H9 (cell line): ENCODE data around the gene ZNF26. TPM values are rescaled to one million over a fixed set of nuclear protein-coding genes. Genes with fewer than 3 reads are reported as not detected.

Source experiments
- DNase-seq: peaks from one replicate; pipeline ENCODE4 v3.0.0-alpha.2; 2017
- H2AFZ ChIP-seq: one replicate; pipeline ENCODE4 v1.6.1; 2013; ENCODE audit warnings: mild to moderate bottlenecking, low read length, control low read depth, moderate library complexity
- H2AK5ac ChIP-seq: 2 replicates; pipeline ENCODE4 v1.6.1; 2013; ENCODE audit warnings: low read length, control low read depth, mixed read lengths; ENCODE audit not compliant: insufficient read length
- H2BK120ac ChIP-seq: one replicate; pipeline ENCODE4 v1.6.1; 2013; ENCODE audit warnings: low read depth, mild to moderate bottlenecking, low read length, control low read depth, inconsistent platforms; ENCODE audit not compliant: poor library complexity, severe bottlenecking
- H2BK12ac ChIP-seq: 2 replicates; pipeline ENCODE4 v1.6.1; 2013; ENCODE audit warnings: low read length, control low read depth, mixed read lengths, low read depth; ENCODE audit not compliant: insufficient read length
- H2BK15ac ChIP-seq: 2 replicates; pipeline ENCODE4 v1.6.1; 2013; ENCODE audit warnings: low read depth, low read length, control low read depth
- H2BK20ac ChIP-seq: one replicate; pipeline ENCODE4 v1.6.1; 2013; ENCODE audit warnings: low read depth, mild to moderate bottlenecking, low read length, control low read depth, inconsistent platforms; ENCODE audit not compliant: poor library complexity, severe bottlenecking
- H2BK5ac ChIP-seq: 2 replicates; pipeline ENCODE4 v1.6.1; 2013; ENCODE audit warnings: low read length, control low read depth, mixed read lengths; ENCODE audit not compliant: insufficient read length
- H3K14ac ChIP-seq: 2 replicates; pipeline ENCODE4 v1.6.1; 2013; ENCODE audit warnings: low read length, control low read depth; ENCODE audit not compliant: insufficient read depth
- H3K18ac ChIP-seq: 2 replicates; pipeline ENCODE4 v1.6.1; 2013; ENCODE audit warnings: low read depth, mild to moderate bottlenecking, mixed read lengths, low read length, control low read depth; ENCODE audit not compliant: insufficient read length
- H3K23ac ChIP-seq: 2 replicates; pipeline ENCODE4 v1.6.1; 2013; ENCODE audit warnings: low read length, control low read depth, mixed read lengths, low read depth; ENCODE audit not compliant: insufficient read length
- H3K23me2 ChIP-seq: 2 replicates; pipeline ENCODE4 v1.6.1; 2013; ENCODE audit warnings: low read depth, mild to moderate bottlenecking, mixed read lengths, low read length, control low read depth; ENCODE audit not compliant: insufficient read length, poor library complexity, severe bottlenecking
- H3K27ac ChIP-seq: 2 replicates; pipeline ENCODE4 v1.5.1; 2013; ENCODE audit warnings: low read length, control low read depth, mixed read lengths, low read depth; ENCODE audit not compliant: insufficient read length
- H3K27me3 ChIP-seq: 2 replicates; pipeline ENCODE4 v1.6.1; 2013; ENCODE audit warnings: low read length, control low read depth, inconsistent platforms; ENCODE audit not compliant: insufficient read depth
- H3K4ac ChIP-seq: 2 replicates; pipeline ENCODE4 v1.6.1; 2013; ENCODE audit warnings: low read depth, mild to moderate bottlenecking, control low read depth, inconsistent platforms, low read length, moderate library complexity
- H3K4me1 ChIP-seq: 2 replicates; pipeline ENCODE4 v1.6.1; 2013; ENCODE audit warnings: low read length, control low read depth, inconsistent platforms; ENCODE audit not compliant: insufficient read depth
- H3K4me2 ChIP-seq: 2 replicates; pipeline ENCODE4 v1.6.1; 2013; ENCODE audit warnings: low read length, control low read depth, mixed read lengths; ENCODE audit not compliant: insufficient read length, insufficient read depth
- H3K56ac ChIP-seq: 2 replicates; pipeline ENCODE4 v1.6.1; 2013; ENCODE audit warnings: low read depth, mild to moderate bottlenecking, mixed read lengths, low read length, control low read depth; ENCODE audit not compliant: insufficient read length
- H3K79me1 ChIP-seq: 2 replicates; pipeline ENCODE4 v1.6.1; 2013; ENCODE audit warnings: low read depth, mild to moderate bottlenecking, moderate library complexity, low read length, control low read depth, inconsistent platforms; ENCODE audit not compliant: insufficient read depth, poor library complexity, severe bottlenecking
- H3K79me2 ChIP-seq: 2 replicates; pipeline ENCODE4 v1.6.1; 2013; ENCODE audit warnings: low read length, control low read depth, inconsistent platforms; ENCODE audit not compliant: insufficient read depth
- H3K9ac ChIP-seq: 2 replicates; pipeline ENCODE4 v1.6.1; 2013; ENCODE audit warnings: low read length, control low read depth, mixed read lengths; ENCODE audit not compliant: insufficient read length; ENCODE audit errors: extremely low read depth
- H3K9me3 ChIP-seq: one replicate; pipeline ENCODE4 v1.6.1; 2013; ENCODE audit warnings: low read depth, low read length, inconsistent platforms; ENCODE audit not compliant: control insufficient read depth
- H3T11ph ChIP-seq: one replicate; pipeline ENCODE4 v1.6.1; 2013; ENCODE audit warnings: mild to moderate bottlenecking, low read length, control low read depth, inconsistent platforms
- H4K20me1 ChIP-seq: one replicate; pipeline ENCODE4 v1.6.1; 2013; ENCODE audit not compliant: control insufficient read depth, insufficient read length, insufficient read depth
- H4K5ac ChIP-seq: 2 replicates; pipeline ENCODE4 v1.6.1; 2013; ENCODE audit warnings: low read depth, mild to moderate bottlenecking, mixed read lengths, low read length, control low read depth; ENCODE audit not compliant: insufficient read length
- H4K8ac ChIP-seq: replicated peaks from 2 replicates; pipeline ENCODE4 v1.6.1; 2013; ENCODE audit warnings: low read length, control low read depth, mixed read lengths, low read depth; ENCODE audit not compliant: insufficient read length
- H4K91ac ChIP-seq: 2 replicates; pipeline ENCODE4 v1.6.1; 2013; ENCODE audit warnings: low read depth, mild to moderate bottlenecking, moderate library complexity, mixed read lengths, low read length, control low read depth; ENCODE audit not compliant: insufficient read length
- H3K27ac Mint-ChIP-seq, 3 experiments: 2 replicates in 2 of 3; 3 replicates in 1 of 3; pipeline ENCODE4 v1.8.0; 2020 to 2021; ENCODE audit warnings: mixed read lengths in 3 of 3, mild to moderate bottlenecking in 1 of 3, moderate library complexity in 1 of 3
- H3K27me3 Mint-ChIP-seq: 2 replicates; pipeline ENCODE4 v1.8.0; 2021; ENCODE audit warnings: low read depth, mild to moderate bottlenecking, moderate library complexity, mixed read lengths
- H3K36me3 Mint-ChIP-seq, 3 experiments: 2 replicates in 2 of 3; 3 replicates in 1 of 3; pipeline ENCODE4 v1.8.0; 2020 to 2021; ENCODE audit warnings: low read depth in 3 of 3, mixed read lengths in 3 of 3; ENCODE audit not compliant: insufficient read depth in 1 of 3
- H3K4me1 Mint-ChIP-seq, 2 experiments: 2 replicates each; pipeline ENCODE4 v1.8.0; 2020; ENCODE audit warnings: mixed read lengths in 2 of 2
- H3K4me3 Mint-ChIP-seq, 2 experiments: 2 replicates in 1 of 2; 3 replicates in 1 of 2; pipeline ENCODE4 v1.8.0; 2020 to 2021; ENCODE audit warnings: mild to moderate bottlenecking in 2 of 2, mixed read lengths in 2 of 2, moderate library complexity in 1 of 2
- H3K9me3 Mint-ChIP-seq, 2 experiments: 2 replicates in 1 of 2; 3 replicates in 1 of 2; pipeline ENCODE4 v1.8.0; 2020; ENCODE audit warnings: mild to moderate bottlenecking in 2 of 2, mixed read lengths in 2 of 2, moderate library complexity in 1 of 2
- CTCF ChIP-seq: fragments of 200-600 bp; sonication (generic); conservative IDR thresholded peaks from 3 replicates; pipeline ENCODE4 v1.8.0; 2021; ENCODE audit warnings: antibody characterized with exemption, mild to moderate bottlenecking
- WGBS: extraction: QIAGEN DNeasy Blood & Tissue Kit; methylation state at CpG from one replicate; pipeline ENCODE4 v1.1.7; 2013; ENCODE audit warnings: missing lambda C conversion rate, low lambda C conversion rate, mixed read lengths; ENCODE audit not compliant: insufficient read length; ENCODE audit errors: extremely low coverage; 5-methylcytosine and 5-hydroxymethylcytosine counted together
- total RNA-seq: library from RNA; stranded (reverse); gene quantifications from 2 replicates; pipeline ENCODE4 v1.2.1, GENCODE V29; 2021

Gene ZNF26
- total RNA-seq, 1 experiment from 2014 or later = 13.2 TPM

- Histone ChIP-seq H2BK5ac (no peak overlapping the region), H2AK5ac (no peak overlapping the region), H3K4me1 (no peaks in the 10 kb centered on the region), H2AFZ (no peak overlapping the region), H3K9me3 (peaks cover 42% of the 10 kb centered on the region), H2BK12ac (no peak overlapping the region), H3K9ac (no peak overlapping the region), H2BK20ac (no peak overlapping the region), H3K18ac (no peak overlapping the region), H3T11ph (no peak overlapping the region), H3K27me3 (no peaks in the 10 kb centered on the region), H3K56ac (no peak overlapping the region), H3K4me2 (no peak overlapping the region), H4K5ac (no peak overlapping the region), H2BK15ac (no peak overlapping the region), H3K14ac (no peak overlapping the region), H2BK120ac (no peak overlapping the region), H4K20me1 (no peaks in the 10 kb centered on the region), H3K4ac (no peak overlapping the region), H3K23me2 (no peaks in the 10 kb centered on the region), H3K79me1 (no peaks in the 10 kb centered on the region), H3K79me2 (peaks cover 5% of the 10 kb centered on the region; the same call in 1 of the 2 replicates), H3K23ac (no peak overlapping the region), H4K8ac (no peak overlapping the region), H4K91ac (no peak overlapping the region), H3K27ac (no peak overlapping the region)
- Mint-ChIP-seq H3K27me3 (peaks cover 2% of the 10 kb centered on the region), H3K4me3 (no peak overlapping the region), H3K9me3 (peaks cover 51 to 67% of the 10 kb centered on the region in 2 experiments), H3K36me3 (peaks cover 46 to 55% (median 50%) of the 10 kb centered on the region in 3 experiments), H3K27ac (no peak overlapping the region), H3K4me1 (peaks cover 9 to 11% of the 10 kb centered on the region in 2 experiments)
- no peak for DNase-seq
- TF ChIP-seq CTCF = no peak
- no CpG with 5 or more reads among the region's 27 CpGs for WGBS
Observed at GRCh38 chr12:132950844-132951535, 35.2 kb upstream of the ZNF26 start.
